CD4-positive, alpha-beta memory T cell (primary cell): ENCODE data around the gene IQUB. TPM values are rescaled to one million over a fixed set of nuclear protein-coding genes. Genes with fewer than 3 reads are reported as not detected.
A peak's percentile ranks its signal among the peaks of the same experiment; 100 is the strongest.
"Not testable (repeated sequence)": the region's sequence is repeated elsewhere in the genome, so short reads cannot be mapped to it uniquely, and the experiment has no call there.

Experiments used
- CTCF ChIA-PET: fragments of 350-600 bp; sonication (Branson Sonifier 250); formaldehyde crosslinking; loops from one replicate; lab custom pipeline; 2021; ENCODE audit warnings: inconsistent platforms; ENCODE audit not compliant: partially characterized antibody; lab: Charles Lee
- POLR2A ChIA-PET: fragments of 350-600 bp; sonication (Branson Sonifier 250); formaldehyde crosslinking; loops from one replicate; lab custom pipeline; 2021; ENCODE audit not compliant: partially characterized antibody; lab: Charles Lee
- DNase-seq, 5 donors: peaks; one replicate each; pipeline versions ENCODE4 v3.0.0 to v3.0.0-alpha.2; 2020 to 2022; ENCODE audit warnings: mixed read lengths in 1 of 5
- H3K27ac ChIP-seq: one replicate; pipeline ENCODE4 v1.7.0; 2013; ENCODE audit warnings: low read depth, low read length
- H3K27me3 ChIP-seq: 2 replicates; pipeline ENCODE4 v1.7.0; 2013; ENCODE audit warnings: mild to moderate bottlenecking, low read length, moderate library complexity; ENCODE audit not compliant: insufficient read depth
- H3K36me3 ChIP-seq: 2 replicates; pipeline ENCODE4 v1.7.0; 2013; ENCODE audit warnings: mild to moderate bottlenecking, low read length, moderate library complexity; ENCODE audit not compliant: insufficient read depth
- H3K4me1 ChIP-seq: 2 replicates; pipeline ENCODE4 v1.7.0; 2013; ENCODE audit warnings: mild to moderate bottlenecking, low read length, moderate library complexity; ENCODE audit not compliant: insufficient read depth
- H3K4me3 ChIP-seq, 2 donors: one replicate each; pipeline ENCODE4 v1.7.0; 2013; ENCODE audit warnings: low read length in 2 of 2, mild to moderate bottlenecking in 1 of 2
- H3K9me3 ChIP-seq, 2 donors: one replicate each; pipeline ENCODE4 v1.7.0; 2013; ENCODE audit warnings: low read length in 2 of 2, control low read depth in 1 of 2; ENCODE audit not compliant: control insufficient read depth in 1 of 2
- H3K27ac Mint-ChIP-seq, 7 donors: one replicate each; pipeline ENCODE4 v1.8.0; 2020 to 2021; ENCODE audit warnings: mixed read lengths in 7 of 7, mild to moderate bottlenecking in 6 of 7, inconsistent platforms in 3 of 7, moderate library complexity in 3 of 7
- H3K27me3 Mint-ChIP-seq, 2 donors: one replicate each; pipeline ENCODE4 v1.8.0; 2020 to 2021; ENCODE audit warnings: mixed read lengths in 2 of 2
- H3K36me3 Mint-ChIP-seq, 2 donors: one replicate each; pipeline ENCODE4 v1.8.0; 2020 to 2021; ENCODE audit warnings: mixed read lengths in 2 of 2, inconsistent platforms in 1 of 2, mild to moderate bottlenecking in 1 of 2
- H3K4me1 Mint-ChIP-seq, 4 donors: one replicate each; pipeline ENCODE4 v1.8.0; 2020 to 2021; ENCODE audit warnings: mixed read lengths in 4 of 4, mild to moderate bottlenecking in 1 of 4
- H3K4me3 Mint-ChIP-seq, 8 donors: one replicate each; pipeline ENCODE4 v1.8.0; 2020 to 2021; ENCODE audit warnings: mixed read lengths in 8 of 8, mild to moderate bottlenecking in 7 of 8, moderate library complexity in 6 of 8, inconsistent platforms in 3 of 8
- H3K9me3 Mint-ChIP-seq, 8 donors: one replicate each; pipeline ENCODE4 v1.8.0; 2020 to 2021; ENCODE audit warnings: mixed read lengths in 8 of 8, mild to moderate bottlenecking in 5 of 8, inconsistent platforms in 3 of 8, moderate library complexity in 1 of 8
- intact Hi-C: fragments of 100-400 bp; cut with micrococcal nuclease; formaldehyde crosslinking; loops from one replicate; pipeline ENCODE4 v1.15.1; 2023
- polyA plus RNA-seq, 2 donors: library from polyadenylated mRNA; unstranded; fragments of 300-500 nt; fragmentation: Illumina TruSeq; gene quantifications; one replicate each; pipeline ENCODE4 v1.2.3, GENCODE V29; 2021
- total RNA-seq, 2 experiments: library from RNA; stranded (reverse); gene quantifications; one replicate each; pipeline ENCODE4 v1.2.3, GENCODE V29; 2021

Gene IQUB
- total and polyA plus RNA-seq, 4 experiments from 2014 or later, result 0.14 to 0.49 TPM; not detected in 2

DNA sequence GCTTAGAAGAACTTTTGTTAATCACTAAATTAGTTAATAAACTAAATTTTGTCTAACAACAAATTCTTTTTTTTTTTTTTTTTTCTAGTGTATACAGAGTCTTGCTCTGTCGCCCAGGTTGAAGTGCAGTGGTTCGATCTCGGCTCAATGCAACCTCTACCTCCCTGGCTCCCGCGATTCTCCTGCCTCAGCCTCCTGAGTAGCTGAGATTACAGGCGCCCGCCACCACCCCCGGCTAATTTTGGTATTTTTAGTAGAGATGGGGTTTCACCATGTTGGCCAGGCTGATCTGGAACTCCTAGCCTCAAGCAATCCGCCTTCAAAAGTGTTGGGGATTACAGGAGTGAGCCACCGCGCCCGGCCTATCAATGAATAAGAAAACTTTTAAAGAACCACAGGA lies 1.1 kb upstream of the IQUB start:
- Histone ChIP-seq H3K27ac (peak overlapping the region; percentile 60), H3K4me1 (peaks cover 26% of the 10 kb centered on the region), H3K27me3 (peaks cover 6% of the 10 kb centered on the region), H3K9me3 (no peaks in the 10 kb centered on the region), H3K4me3 (peak overlapping the region in 1 of 2 donors; percentile 79), H3K36me3 (no peaks in the 10 kb centered on the region)
- H3K27me3 Mint-ChIP-seq, result peaks cover 6% of the 10 kb centered on the region in 2 donors
- intact Hi-C loops, result loop anchor here (2.0 to 10.0 kb wide), 2 partner anchors 213 to 1389 kb away; partner anchors contain the start of genes POT1 and WASL
- H3K27ac Mint-ChIP-seq, result peak overlapping the region in 2 of 7 donors; percentile 65 to 72
- H3K4me3 Mint-ChIP-seq, result peak overlapping the region in 5 of 8 donors; percentile 22 to 48 (median 32)
- ChIA-PET CTCF (interaction anchor here (0.6 to 3.0 kb wide), 6 partner anchors 12 to 1700 kb away, joined by 3 to 49 read pairs (median 4); partner anchors contain the start of gene NDUFA5), POLR2A (interaction anchor here (0.8 to 2.9 kb wide), 6 partner anchors 18 to 213 kb away, joined by 3 to 34 read pairs (median 4); partner anchors contain the start of genes NDUFA5 and WASL)
- H3K36me3 Mint-ChIP-seq, result peaks cover 0 to 1% of the 10 kb centered on the region in 2 donors
- DNase-seq, result no peak
- H3K4me1 Mint-ChIP-seq, result peaks cover 11 to 29% (median 25%) of the 10 kb centered on the region in 4 donors
- peaks cover 0 to 4% (median 0%) of the 10 kb centered on the region in 8 donors for H3K9me3 Mint-ChIP-seq

GRCh38 chr7:123533929-123534382 lies 439 bp downstream of the IQUB start:
- peak overlapping the region; percentile 73 to 95 (median 90) for H3K4me3 Mint-ChIP-seq
- peak in 2 of 5 donors; percentile 47 to 53 for DNase-seq
- ChIA-PET CTCF (interaction anchor here (1.6 to 3.0 kb wide), 3 partner anchors 23 to 41 kb away, joined by 4 to 49 read pairs (median 24); partner anchors contain the start of gene NDUFA5), POLR2A (interaction anchor here (1.5 to 2.9 kb wide), 4 partner anchors 21 to 215 kb away, joined by 3 to 34 read pairs (median 10); partner anchors contain the start of genes NDUFA5 and WASL)
- H3K9me3 Mint-ChIP-seq, result peaks cover 0 to 4% (median 0%) of the 10 kb centered on the region in 8 donors
- peak overlapping the region; percentile 73 to 79 for H3K4me3 ChIP-seq
- H3K4me1 Mint-ChIP-seq, result peaks cover 11 to 29% (median 25%) of the 10 kb centered on the region in 4 donors
- no peaks in the 10 kb centered on the region for H3K36me3 Mint-ChIP-seq
- H3K27me3 Mint-ChIP-seq, result peaks cover 6 to 10% of the 10 kb centered on the region in 2 donors
- H3K27ac ChIP-seq, result peak overlapping the region; percentile 60
- H3K36me3 ChIP-seq, result no peaks in the 10 kb centered on the region
- H3K27ac Mint-ChIP-seq, result peak overlapping the region; percentile 36 to 96 (median 91)
- H3K4me1 ChIP-seq, result peaks cover 26% of the 10 kb centered on the region
- H3K9me3 ChIP-seq, result no peaks in the 10 kb centered on the region
- intact Hi-C loops, result loop anchor here (1.0 to 10.0 kb wide), 3 partner anchors 23 to 1391 kb away; partner anchors contain the start of genes NDUFA5, POT1 and WASL
- peaks cover 6% of the 10 kb centered on the region for H3K27me3 ChIP-seq

DNA sequence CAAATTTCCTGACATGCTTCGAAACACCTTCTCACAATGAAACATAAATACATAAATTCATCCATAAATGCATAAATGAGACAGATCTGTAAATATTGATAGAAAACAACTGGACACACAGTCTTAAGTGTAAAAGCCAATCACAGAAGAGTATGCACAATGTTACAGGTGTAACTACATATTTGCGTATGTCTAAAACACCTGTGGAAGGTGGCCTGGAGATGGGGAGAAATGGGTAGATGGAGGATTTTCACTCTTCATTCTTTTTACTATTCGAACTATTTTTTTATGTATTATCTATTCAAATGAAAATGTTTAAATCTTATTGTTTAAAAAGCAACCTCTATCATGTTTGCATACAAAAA lies 860 bp downstream of the IQUB start:
- Mint-ChIP-seq H3K4me3 (peak overlapping the region; percentile 73 to 95 (median 90)), H3K36me3 (no peaks in the 10 kb centered on the region), H3K27ac (peak overlapping the region in 2 of 7 donors; percentile 72 to 91), H3K27me3 (peaks cover 10 to 13% of the 10 kb centered on the region in 2 donors), H3K9me3 (peaks cover 0 to 4% (median 0%) of the 10 kb centered on the region in 8 donors), H3K4me1 (peaks cover 11 to 29% (median 25%) of the 10 kb centered on the region in 4 donors)
- H3K4me3 ChIP-seq, result no peak overlapping the region
- ChIA-PET POLR2A (interaction anchor here (2.8 to 2.9 kb wide), 2 partner anchors 24 to 215 kb away, joined by 16 to 34 read pairs; partner anchors contain the start of genes NDUFA5 and WASL), CTCF (interaction anchor here (1.6 to 3.0 kb wide), 3 partner anchors 24 to 41 kb away, joined by 4 to 49 read pairs (median 24); partner anchors contain the start of gene NDUFA5)
- H3K4me1 ChIP-seq, result peaks cover 26% of the 10 kb centered on the region
- intact Hi-C loops, result loop anchor here (10.0 kb wide), 1 partner anchor 1391 kb away; the partner anchor contains the start of gene POT1
- H3K9me3 ChIP-seq, result no peaks in the 10 kb centered on the region
- no peaks in the 10 kb centered on the region for H3K36me3 ChIP-seq
- peaks cover 6% of the 10 kb centered on the region for H3K27me3 ChIP-seq
- no peak for DNase-seq
- no peak overlapping the region for H3K27ac ChIP-seq

- Mint-ChIP-seq H3K4me3 (peak overlapping the region in 7 of 8 donors; percentile 1 to 86 (median 32)), H3K27ac (peak overlapping the region in 1 of 7 donors; percentile 72), H3K27me3 (peaks cover 13 to 15% of the 10 kb centered on the region in 2 donors), H3K4me1 (peaks cover 11 to 29% (median 25%) of the 10 kb centered on the region in 4 donors)
- H3K36me3 Mint-ChIP-seq, H3K36me3 ChIP-seq, H3K27me3 ChIP-seq, H3K9me3 Mint-ChIP-seq, H3K27ac ChIP-seq, H3K4me3 ChIP-seq, H3K9me3 ChIP-seq: not testable (repeated sequence)
- CTCF ChIA-PET, result interaction anchor here (3.0 kb wide), 1 partner anchor 38 kb away, joined by 49 read pairs; no protein-coding TSS in a partner anchor
- peaks cover 26% of the 10 kb centered on the region for H3K4me1 ChIP-seq
- DNase-seq, result peak; percentile 43 to 62 (median 51)
- intact Hi-C loops, result loop anchor here (10.0 kb wide), 1 partner anchor 1392 kb away; the partner anchor contains the start of gene POT1
- POLR2A ChIA-PET, result interaction anchor here (2.8 kb wide), 1 partner anchor 216 kb away, joined by 16 read pairs; the partner anchor contains the start of gene WASL
Observed at GRCh38 chr7:123532788-123533552, 1.4 kb downstream of the IQUB start.

- H3K4me3 Mint-ChIP-seq, result peak overlapping the region in 7 of 8 donors; percentile 47 to 79 (median 65)
- H3K27me3 ChIP-seq, H3K4me3 ChIP-seq, H3K36me3 Mint-ChIP-seq, POLR2A ChIA-PET, H3K27ac ChIP-seq, H3K9me3 ChIP-seq, H3K36me3 ChIP-seq, DNase-seq, CTCF ChIA-PET, H3K9me3 Mint-ChIP-seq: not testable (repeated sequence)
- peaks cover 11 to 29% (median 25%) of the 10 kb centered on the region in 4 donors for H3K4me1 Mint-ChIP-seq
- peaks cover 26% of the 10 kb centered on the region for H3K4me1 ChIP-seq
- H3K27ac Mint-ChIP-seq, result peak overlapping the region in 1 of 7 donors; percentile 57
- peaks cover 13 to 15% of the 10 kb centered on the region in 2 donors for H3K27me3 Mint-ChIP-seq
- intact Hi-C loops, result loop anchor here (10.0 kb wide), 1 partner anchor 1392 kb away; the partner anchor contains the start of gene POT1
Observed at GRCh38 chr7:123532343-123532742, 2.1 kb downstream of the IQUB start.

GRCh38 chr7:123530035-123530591 lies 4.3 kb downstream of the IQUB start:
- H3K36me3 ChIP-seq, H3K27ac Mint-ChIP-seq, H3K27me3 ChIP-seq, H3K9me3 ChIP-seq, H3K27ac ChIP-seq, H3K36me3 Mint-ChIP-seq, H3K4me3 Mint-ChIP-seq, H3K4me3 ChIP-seq, H3K9me3 Mint-ChIP-seq, POLR2A ChIA-PET, DNase-seq: not testable (repeated sequence)
- CTCF ChIA-PET, result interaction anchor here (0.6 kb wide), 1 partner anchor 1430 kb away, joined by 3 read pairs; no protein-coding TSS in a partner anchor
- H3K4me1 ChIP-seq, result peaks cover 19% of the 10 kb centered on the region
- H3K27me3 Mint-ChIP-seq, result peaks cover 15 to 16% of the 10 kb centered on the region in 2 donors
- intact Hi-C loops, result loop anchor here (10.0 kb wide), 1 partner anchor 1395 kb away; the partner anchor contains the start of gene POT1
- peaks cover 9 to 22% (median 20%) of the 10 kb centered on the region in 4 donors for H3K4me1 Mint-ChIP-seq
